Measurements from ENCODE around the gene NEDD4L. TPM values are rescaled to one million over a fixed set of nuclear protein-coding genes. Genes with fewer than 3 reads are reported as not detected.
A peak's percentile ranks its signal among the peaks of the same experiment; 100 is the strongest.

NEDD4L gene
- total RNA-seq, 1 donor, result 31.5 TPM

DNA sequence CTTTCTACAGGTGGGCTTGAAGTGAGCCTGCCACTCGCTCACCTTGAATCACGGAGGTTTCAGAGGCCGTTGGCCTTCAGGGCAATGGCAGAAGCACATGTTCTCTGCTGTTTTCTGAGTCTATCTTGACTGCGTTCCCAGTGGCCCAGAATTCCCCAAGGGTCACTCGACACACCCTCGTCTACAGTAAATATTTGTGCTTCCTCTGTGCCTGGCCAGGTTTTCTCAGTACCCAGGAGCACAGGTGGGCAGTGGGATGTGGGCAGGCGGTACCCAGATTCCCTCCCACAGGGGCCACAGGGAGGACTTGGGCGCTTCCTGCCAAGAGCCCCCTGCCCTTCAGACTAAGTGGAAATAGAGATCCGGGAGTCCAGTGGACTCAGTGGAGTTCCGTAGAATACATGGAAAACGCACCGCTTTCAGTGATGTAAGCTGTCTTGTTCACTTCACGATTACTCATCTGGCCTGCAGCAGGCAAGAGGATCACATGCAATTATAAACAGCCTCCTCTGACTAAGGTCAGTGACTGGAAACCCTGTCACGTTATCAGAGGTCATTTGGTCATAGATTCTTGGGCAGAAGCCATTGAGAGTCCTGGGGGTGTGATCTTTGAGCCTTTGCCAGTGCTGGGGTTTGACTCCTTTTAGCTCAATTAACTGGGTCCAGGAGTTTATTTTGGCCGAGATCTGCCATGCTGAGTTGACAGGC, 179.8 kb downstream of the NEDD4L start:
- TF ChIP-seq, protein P1, sequence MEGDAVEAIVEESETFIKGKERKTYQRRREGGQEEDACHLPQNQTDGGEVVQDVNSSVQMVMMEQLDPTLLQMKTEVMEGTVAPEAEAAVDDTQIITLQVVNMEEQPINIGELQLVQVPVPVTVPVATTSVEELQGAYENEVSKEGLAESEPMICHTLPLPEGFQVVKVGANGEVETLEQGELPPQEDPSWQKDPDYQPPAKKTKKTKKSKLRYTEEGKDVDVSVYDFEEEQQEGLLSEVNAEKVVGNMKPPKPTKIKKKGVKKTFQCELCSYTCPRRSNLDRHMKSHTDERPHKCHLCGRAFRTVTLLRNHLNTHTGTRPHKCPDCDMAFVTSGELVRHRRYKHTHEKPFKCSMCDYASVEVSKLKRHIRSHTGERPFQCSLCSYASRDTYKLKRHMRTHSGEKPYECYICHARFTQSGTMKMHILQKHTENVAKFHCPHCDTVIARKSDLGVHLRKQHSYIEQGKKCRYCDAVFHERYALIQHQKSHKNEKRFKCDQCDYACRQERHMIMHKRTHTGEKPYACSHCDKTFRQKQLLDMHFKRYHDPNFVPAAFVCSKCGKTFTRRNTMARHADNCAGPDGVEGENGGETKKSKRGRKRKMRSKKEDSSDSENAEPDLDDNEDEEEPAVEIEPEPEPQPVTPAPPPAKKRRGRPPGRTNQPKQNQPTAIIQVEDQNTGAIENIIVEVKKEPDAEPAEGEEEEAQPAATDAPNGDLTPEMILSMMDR (IDR thresholded peaks at IDR 0.05; ENCODE audit: insufficient read depth, low read depth, low read length), result no peak
- H3K4me3 ChIP-seq (ENCODE audit: low read depth, low read length), result no peak overlapping the region
- peak; percentile 91 for DNase-seq (ENCODE audit: low read depth)

DNA sequence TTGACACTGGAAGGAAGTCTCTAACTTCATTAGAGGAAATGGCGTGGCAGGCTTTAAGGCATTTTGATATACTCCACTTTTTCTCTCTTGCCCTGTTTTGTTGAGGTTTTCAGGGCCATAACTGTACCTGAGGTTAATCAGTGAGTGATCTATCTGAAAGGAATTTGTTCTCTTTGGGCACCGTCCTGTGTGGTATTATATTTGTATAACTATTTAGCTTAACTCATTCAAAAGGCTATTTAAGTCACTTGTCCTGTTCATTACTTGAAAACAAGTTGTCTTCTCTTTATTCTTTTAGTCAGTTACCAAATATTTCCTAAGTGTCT, 180.4 kb downstream of the NEDD4L start:
- no peak overlapping the region for H3K4me3 ChIP-seq (ENCODE audit: low read depth, low read length)
- DNase-seq (ENCODE audit: low read depth), result no peak
- TF ChIP-seq, protein P1 (IDR thresholded peaks at IDR 0.05; ENCODE audit: insufficient read depth, low read depth, low read length), result no peak

DNA sequence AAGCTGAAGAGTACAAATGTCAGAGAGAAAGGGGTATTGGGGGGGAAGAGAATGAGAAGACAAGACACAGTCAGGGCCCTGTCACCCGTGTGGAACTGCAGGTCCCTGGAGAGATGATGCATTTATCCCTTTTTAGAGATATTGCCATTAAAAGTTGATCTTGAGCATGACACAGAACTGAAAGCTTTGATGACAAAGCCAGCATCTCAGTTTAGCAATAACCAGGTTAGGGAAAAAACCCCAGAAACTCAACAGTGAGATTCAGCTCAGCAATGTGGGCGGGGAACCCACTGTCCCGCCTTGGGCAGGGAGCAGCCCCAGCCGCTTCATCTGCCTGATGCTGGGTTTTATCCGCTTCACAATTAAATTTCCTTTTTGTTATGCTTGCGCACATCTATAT, 181.1 kb downstream of the NEDD4L start:
- TF ChIP-seq, protein P1 (IDR thresholded peaks at IDR 0.05; ENCODE audit: insufficient read depth, low read depth, low read length), result no peak
- DNase-seq (ENCODE audit: low read depth), result no peak
- no peak overlapping the region for H3K4me3 ChIP-seq (ENCODE audit: low read depth, low read length)

DNA sequence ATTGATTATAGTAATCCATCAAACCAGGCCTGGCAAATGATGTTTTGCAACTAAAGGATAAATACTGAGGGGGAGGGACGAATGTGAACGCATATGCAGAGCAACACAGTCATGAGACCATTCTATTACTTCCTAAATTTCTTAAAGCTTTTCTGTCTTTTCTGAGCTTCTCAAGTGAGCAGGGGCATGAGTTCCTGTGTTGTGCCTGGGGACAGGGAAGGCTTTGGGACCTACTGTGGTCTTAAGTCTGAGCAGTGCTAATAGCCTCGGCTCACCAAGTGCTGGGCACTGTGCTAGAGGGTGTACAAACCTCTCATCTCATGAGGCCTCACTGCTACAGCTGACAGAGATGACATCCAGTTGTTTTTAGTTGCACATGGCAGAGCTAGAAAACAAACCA, 182.4 kb downstream of the NEDD4L start:
- DNase-seq (ENCODE audit: low read depth), result no peak

DNA sequence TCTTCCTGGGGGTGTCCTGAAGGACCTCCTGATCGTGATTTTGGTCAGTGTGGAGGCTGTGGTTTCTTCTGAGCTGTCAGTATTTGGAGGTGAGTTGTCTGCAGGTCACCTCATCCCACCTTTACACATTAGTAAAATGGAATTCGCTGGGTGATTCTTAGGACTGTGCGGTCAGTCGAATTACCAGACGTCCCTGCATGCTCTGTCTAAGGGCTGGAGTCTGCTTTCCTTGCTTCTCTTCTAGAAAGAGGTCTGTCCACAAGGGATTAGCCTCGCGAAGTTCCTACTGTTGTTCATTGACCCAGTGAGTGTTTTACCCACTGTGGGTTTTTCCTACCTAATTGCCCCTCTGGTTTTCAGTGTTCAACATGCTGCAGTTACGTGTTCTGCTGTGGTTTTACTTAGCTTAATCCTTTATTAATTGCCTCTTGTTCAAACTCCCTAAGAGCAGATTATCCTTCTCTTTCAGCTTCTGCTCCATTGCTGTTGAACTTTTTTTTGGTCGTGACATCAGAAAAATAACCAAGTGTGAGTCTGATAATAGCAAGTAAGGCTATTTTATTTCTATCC, 183.4 kb downstream of the NEDD4L start:
- H3K4me3 ChIP-seq (ENCODE audit: low read depth, low read length), result no peak overlapping the region
- TF ChIP-seq, protein P1 (IDR thresholded peaks at IDR 0.05; ENCODE audit: insufficient read depth, low read depth, low read length), result no peak
- no peak for DNase-seq (ENCODE audit: low read depth)

More for the DNA sequence above, 182.4 kb downstream of the NEDD4L start:
- TF ChIP-seq, protein P1 (IDR thresholded peaks at IDR 0.05; ENCODE audit: insufficient read depth, low read depth, low read length), result no peak
- no peak overlapping the region for H3K4me3 ChIP-seq (ENCODE audit: low read depth, low read length)

DNA sequence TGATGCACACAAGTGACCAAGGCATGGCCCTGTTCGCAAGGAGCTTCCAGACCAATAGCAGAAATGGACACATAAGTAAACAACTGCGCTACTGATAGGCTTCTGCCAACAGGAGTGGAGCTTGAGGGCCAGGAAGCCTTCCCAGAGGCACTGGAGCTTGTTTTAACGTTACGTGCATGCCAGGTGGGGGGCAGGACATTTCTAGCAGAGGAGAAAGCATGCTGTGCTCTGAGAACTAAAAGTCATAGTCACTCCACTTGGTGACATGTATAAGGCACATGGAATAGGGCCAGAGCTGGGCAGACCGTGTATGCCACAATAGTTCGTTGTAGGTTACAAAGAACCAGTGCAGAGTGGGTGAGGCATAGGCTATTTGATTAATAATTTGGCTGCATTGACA, 184.2 kb downstream of the NEDD4L start:
- TF ChIP-seq, protein P1 (IDR thresholded peaks at IDR 0.05; ENCODE audit: insufficient read depth, low read depth, low read length), result no peak
- no peak for DNase-seq (ENCODE audit: low read depth)

GRCh38 chr18:58228762-58229161, 184.7 kb downstream of the NEDD4L start:
- no peak overlapping the region for H3K4me3 ChIP-seq (ENCODE audit: low read depth, low read length)
- DNase-seq (ENCODE audit: low read depth), result no peak
- TF ChIP-seq, protein P1 (IDR thresholded peaks at IDR 0.05; ENCODE audit: insufficient read depth, low read depth, low read length), result no peak

More for the DNA sequence above, 184.2 kb downstream of the NEDD4L start:
- no peak overlapping the region for H3K4me3 ChIP-seq (ENCODE audit: low read depth, low read length)

Data from fibroblast of villous mesenchyme (primary cell).